IPS DF 4.7 (cell line): Measurements from ENCODE around the gene LINGO4.

ENCODE experiments used
- DNase-seq: peaks from one replicate; pipeline ENCODE4 v3.0.0-alpha.2; 2013; ENCODE audit warnings: low spot score; ENCODE audit errors: extremely low read depth

The LINGO4 gene, protein sequence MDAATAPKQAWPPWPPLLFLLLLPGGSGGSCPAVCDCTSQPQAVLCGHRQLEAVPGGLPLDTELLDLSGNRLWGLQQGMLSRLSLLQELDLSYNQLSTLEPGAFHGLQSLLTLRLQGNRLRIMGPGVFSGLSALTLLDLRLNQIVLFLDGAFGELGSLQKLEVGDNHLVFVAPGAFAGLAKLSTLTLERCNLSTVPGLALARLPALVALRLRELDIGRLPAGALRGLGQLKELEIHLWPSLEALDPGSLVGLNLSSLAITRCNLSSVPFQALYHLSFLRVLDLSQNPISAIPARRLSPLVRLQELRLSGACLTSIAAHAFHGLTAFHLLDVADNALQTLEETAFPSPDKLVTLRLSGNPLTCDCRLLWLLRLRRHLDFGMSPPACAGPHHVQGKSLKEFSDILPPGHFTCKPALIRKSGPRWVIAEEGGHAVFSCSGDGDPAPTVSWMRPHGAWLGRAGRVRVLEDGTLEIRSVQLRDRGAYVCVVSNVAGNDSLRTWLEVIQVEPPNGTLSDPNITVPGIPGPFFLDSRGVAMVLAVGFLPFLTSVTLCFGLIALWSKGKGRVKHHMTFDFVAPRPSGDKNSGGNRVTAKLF

DNA sequence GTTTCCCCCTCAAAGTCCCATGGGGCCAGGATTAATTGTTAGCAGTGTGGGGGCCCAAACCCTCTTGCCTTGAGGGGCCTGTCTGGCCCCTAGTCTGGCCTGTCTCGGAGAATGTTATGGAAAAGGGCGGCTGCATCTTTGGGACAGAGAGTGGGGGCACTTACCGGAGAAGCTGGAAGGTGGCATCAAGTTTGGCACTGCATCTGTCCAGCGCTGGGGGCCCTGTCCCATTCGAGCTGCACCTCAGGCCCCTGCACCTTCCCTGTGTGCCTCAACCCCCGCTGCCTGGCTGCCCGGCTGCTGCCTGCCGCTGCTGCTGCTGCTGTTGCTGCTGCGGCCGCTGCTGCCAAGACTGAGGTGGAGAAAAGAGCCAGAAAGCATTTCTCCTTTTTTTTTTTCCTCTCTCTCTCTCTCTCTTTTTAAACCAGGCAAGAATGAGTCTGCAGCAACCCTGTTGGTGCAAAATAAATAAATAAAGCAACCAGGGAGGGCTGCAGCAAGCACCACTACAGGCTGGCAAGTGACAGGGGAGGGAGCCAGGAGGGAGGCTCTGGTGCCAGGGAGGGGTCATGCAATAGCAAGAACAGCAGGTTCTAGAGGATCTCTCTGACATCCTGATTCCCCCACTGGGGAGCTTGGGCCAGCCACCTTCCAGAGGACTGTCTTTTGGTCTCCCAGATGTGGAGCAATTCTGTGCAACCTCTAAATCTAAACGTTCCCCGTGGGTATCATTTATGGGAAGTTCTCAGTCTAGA, at the start of gene LINGO4:
Gene LINGO4 (minus strand): TSS at position 354 of the 755 bp plus-strand sequence. CDS start 2,715 bp downstream, outside the sequence.
- DNase-seq, result no peak

DNA sequence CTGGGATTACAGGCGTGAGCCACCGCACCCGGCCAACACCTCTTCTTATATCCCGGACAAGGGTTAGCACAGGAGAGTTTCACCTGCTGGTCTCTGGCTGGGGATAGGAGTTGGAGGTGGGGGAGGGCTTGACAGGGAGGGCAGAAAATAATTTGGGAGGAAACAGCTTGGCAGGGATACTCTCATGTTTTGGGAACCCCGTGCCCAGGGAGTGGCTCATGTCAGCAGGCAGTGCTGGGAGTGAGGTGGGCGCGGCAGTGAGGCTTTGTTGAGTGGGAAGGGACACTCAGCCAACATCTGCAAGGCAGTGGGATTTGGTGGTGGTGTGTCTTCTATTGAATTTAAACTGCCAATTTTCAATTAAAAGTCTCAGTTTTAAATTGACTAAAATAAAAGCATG, 49.4 kb upstream of the LINGO4 start:
- no peak for DNase-seq

- no peak for DNase-seq
Observed at GRCh38 chr1:151853411-151853943, 48.3 kb upstream of the LINGO4 start, which contains the start of gene THEM5. Gene THEM5 (minus strand): TSS chr1:151853712. CDS start chr1:151853565, 147 bp downstream.

DNA sequence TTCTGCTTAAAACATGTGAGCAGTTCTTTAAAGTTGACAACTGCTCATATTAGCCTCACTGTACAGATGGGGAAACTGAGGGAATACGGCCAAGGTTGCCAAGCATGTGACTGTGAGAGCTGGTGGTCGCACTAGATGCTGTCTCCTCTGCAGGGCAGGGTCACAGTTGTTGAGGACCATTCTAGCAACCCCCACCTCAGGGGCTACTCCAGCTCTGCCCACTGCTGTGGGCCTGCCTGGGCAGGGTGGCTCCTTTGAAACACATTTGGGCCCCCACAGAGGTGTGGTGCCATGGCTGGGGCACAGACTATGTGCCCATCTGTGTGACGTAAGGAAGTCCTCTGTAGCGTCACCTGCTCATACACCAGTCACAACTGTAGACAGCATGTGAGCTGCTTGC, 47.5 kb upstream of the LINGO4 start:
- DNase-seq, result no peak

GRCh38 chr1:151851886-151852285, 46.7 kb upstream of the LINGO4 start:
- no peak for DNase-seq

DNA sequence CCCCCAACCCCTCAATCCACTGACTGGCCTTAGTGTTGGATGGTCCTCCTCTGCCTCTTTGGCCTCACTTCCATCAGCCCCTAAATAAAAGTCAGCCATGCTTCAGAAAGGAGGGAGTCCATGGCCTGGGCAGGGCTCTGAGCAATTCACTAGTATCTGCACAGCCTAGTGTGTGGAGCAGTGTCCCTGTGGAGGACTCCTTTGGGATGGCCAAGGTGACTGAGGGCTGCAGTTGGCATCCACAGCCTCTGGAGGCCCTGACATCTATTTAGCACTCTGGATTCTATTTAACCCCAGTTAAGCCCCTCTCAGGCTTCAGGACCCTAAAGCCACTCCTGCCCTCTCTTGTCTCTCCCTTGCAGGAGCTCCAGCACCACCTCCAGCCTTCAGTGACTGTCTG, 44.7 kb upstream of the LINGO4 start:
- no peak for DNase-seq

DNA sequence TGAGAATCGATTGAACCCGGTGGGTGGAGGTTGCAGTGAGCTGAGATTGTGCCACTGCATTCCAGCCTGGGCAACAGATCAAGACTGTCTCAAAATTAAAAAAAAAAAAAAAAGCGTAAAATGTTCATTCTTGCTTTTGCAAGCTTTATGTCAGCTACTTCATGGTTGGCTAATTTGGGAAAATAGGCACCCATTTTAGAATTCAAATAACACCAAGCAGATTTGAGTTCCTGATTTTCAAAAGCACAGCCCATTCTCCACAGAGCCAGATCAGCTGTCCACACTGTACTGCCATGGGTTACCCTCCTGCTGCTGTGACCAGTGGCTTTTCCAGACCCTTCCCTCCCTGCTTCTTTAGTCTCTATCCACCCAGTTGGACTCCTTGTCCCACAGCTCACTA, 43.9 kb upstream of the LINGO4 start:
- no peak for DNase-seq

DNA sequence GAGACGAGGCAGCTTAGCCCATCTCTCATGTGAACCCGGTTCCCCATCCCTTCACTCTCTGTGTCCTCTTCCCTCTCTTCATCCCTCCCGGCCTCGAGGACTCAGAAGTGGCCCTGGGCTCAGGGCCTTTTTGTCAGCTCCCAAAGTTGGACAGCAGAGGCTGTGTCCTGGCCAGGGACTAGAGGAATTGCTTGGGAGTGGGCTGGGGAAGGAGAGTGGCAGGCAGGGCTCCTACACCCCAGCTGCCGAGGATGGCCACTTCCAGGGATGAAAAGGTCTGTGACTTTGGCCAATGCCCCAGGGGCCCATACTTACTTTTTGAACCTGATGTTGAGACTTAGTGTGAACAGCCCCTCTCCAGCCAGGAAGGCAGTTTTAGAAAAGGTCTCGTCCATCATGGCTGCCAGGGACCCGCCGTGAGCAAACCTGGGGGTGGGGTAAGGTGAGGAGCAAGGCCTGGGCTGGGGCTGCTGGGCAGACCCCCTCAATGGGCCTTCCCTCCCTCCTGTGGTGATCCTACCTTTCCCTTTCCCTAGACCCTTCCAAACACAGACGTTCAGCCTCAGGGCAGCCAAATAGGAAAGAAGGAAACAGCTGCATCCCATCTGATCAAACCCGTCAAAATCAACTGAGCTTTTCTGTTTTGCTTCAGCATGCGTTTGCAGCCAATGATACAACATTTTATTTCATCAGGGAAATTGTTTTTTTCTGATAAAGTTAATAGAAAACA, 42.8 kb upstream of the LINGO4 start:
- no peak for DNase-seq

GRCh38 chr1:151846686-151847237, 41.5 kb upstream of the LINGO4 start:
- DNase-seq, result no peak

DNA sequence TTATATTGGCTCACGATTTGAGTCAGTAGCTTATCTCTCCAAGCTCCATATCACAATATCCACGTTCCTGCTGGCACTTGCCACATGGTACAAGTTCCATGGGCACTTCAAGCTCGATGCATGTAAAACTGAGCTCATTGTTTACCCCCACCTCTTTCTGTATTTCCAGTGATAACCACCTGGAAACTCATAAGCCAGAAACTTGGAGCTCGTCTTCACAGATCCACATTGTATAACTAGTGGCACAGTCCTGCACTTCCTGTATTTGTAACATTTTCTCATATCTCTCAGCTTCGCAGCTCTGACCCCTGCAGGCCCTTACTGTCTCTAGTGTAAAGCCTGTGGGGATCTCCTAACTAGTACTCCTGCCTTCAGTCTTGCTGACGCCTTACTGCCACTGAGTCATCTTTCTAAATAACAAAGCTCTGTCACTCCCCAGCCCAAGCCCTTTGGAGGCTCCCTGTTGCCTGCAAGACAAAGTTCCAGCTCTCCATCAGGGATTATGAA, 40.9 kb upstream of the LINGO4 start:
- DNase-seq, result no peak

- DNase-seq, result no peak
Observed at GRCh38 chr1:151843398-151843797, 38.2 kb upstream of the LINGO4 start.

GRCh38 chr1:151841141-151841540, 35.9 kb upstream of the LINGO4 start:
- no peak for DNase-seq

DNA sequence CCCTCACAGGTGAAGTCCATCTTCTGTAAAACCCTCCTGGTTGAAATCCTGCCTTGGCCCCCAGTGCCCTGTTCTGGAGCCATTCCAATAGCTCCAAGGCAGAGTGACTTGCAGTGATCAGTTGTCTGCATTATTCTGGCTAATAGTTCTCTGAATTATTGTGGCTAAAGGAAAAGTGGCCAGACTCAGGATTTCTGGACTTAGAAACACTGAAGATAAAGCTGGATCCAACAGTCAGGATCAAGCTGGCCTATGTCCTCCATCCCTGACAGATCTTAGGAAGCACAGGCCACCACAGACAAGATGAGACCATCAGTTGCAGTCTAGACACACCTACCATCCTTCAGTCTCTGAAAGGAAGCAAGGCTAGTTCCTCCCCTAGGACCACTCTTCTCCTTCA, 35.2 kb upstream of the LINGO4 start:
- DNase-seq, result no peak

DNA sequence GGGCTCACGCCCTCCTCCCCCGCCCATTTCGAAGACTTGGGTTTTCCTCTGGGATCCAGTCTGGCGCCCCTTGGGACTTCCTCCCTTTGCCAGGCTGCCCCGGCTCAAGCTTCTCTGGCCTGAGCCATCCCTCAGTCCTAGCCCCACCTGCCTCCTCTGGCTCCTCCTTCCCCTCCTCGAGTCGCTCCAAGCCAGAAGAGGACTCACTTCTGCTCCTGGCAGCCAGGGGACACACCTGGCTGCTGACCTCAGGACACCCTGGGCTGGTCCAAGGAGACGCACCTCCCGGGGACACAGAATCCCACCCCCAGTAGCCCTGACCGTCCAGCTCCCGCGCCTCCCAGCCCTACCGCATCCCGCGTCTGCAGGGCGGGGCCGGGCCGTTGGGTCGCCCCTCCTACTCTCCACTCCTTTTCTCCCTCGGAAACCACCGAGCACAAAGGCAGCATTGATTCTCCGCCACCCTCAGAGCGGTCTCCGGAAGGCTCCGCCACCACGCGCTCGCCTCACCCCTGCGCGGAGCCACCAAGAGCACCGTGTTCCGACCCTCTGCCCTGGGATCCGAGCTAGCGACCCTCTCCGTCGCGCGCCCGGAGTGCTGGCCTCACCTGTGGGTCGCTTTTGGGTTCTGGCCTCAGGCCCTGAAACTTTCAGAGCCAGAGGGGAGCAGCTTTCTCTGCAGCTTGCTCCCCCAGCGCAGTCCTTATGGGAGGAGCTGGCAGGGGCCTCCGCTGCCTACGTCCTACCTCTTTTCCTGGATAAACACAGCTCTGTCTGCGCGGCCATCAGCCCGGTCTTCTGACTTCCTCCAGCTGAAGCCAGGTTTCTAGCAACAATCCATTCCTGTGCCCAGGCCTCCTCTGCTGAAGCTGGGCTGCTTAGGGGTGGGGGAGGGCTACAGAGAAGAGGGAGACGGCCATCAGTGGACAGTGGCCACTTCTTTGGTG, 34.5 kb upstream of the LINGO4 start, which contains the start of gene C2CD4D:
Gene C2CD4D (minus strand): TSS at position 364 of the 947 bp plus-strand sequence. CDS start 831 bp downstream, outside the sequence.
- DNase-seq, result no peak

GRCh38 chr1:151839082-151839412, 33.8 kb upstream of the LINGO4 start:
- DNase-seq, result no peak

- no peak for DNase-seq
Observed at GRCh38 chr1:151838222-151839081, 33.2 kb upstream of the LINGO4 start.

DNA sequence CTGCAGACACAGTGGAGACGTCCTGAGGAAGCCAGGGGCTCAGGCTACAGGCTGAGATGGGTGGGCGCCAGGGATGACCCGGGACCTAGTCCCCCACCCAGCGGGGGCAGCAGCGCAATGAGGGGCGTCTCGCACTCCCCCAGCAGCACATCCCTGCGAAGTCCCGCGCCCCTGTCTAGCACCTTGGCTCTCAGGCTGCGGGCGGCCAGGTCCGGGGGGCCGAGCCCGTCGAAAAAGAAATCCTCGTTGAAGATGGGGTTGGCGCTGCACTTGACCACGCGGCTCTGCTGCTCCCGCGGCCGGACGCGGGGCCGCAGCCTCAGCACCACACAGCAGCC, 32.6 kb upstream of the LINGO4 start:
- no peak for DNase-seq

- DNase-seq, result no peak
Observed at GRCh38 chr1:151837197-151837596, 32.0 kb upstream of the LINGO4 start.

- DNase-seq, result no peak
Observed at GRCh38 chr1:151835596-151835995, 30.4 kb upstream of the LINGO4 start.
